GM13976 (cell line): ENCODE results near the gene FTH1.

Experiments used
- DNase-seq: peaks from one replicate; pipeline ENCODE4 v3.0.0; 2012; ENCODE audit warnings: low spot score
- CTCF ChIP-seq: IDR thresholded peaks from 2 replicates; pipeline ENCODE4 v1.5.1; 2012; ENCODE audit warnings: borderline replicate concordance, mild to moderate bottlenecking; ENCODE audit not compliant: insufficient read depth; ENCODE audit errors: extremely low read depth, missing control alignments, control extremely low read depth
- in situ Hi-C: fragments of 300-500 bp; cut with MboI; formaldehyde crosslinking; loops from one replicate; pipeline ENCODE4 v1.12.0; 2022; ENCODE audit warnings: low sequenced_read_pairs, mixed read lengths, inconsistent platforms; ENCODE audit not compliant: unreplicated experiment

The FTH1 gene

GRCh38 chr11:61973476-61974162 is 6.2 kb upstream of the FTH1 start:
- no peak for DNase-seq
- no peak for TF ChIP-seq CTCF
- in situ Hi-C loops = no loop called here

- in situ Hi-C loops = no loop called here
- peak; percentile 54 for DNase-seq
- TF ChIP-seq CTCF = no peak
These were observed 5.4 kb upstream of the FTH1 start for GRCh38 chr11:61972672-61973475.

- no peak for DNase-seq
- in situ Hi-C loops = no loop called here
- TF ChIP-seq CTCF = no peak
These were observed 4.8 kb upstream of the FTH1 start for GRCh38 chr11:61972112-61972671.

GRCh38 chr11:61971248-61972111 is 4.0 kb upstream of the FTH1 start:
- in situ Hi-C loops = no loop called here
- no peak for TF ChIP-seq CTCF
- DNase-seq = peak; percentile 74

- no peak for TF ChIP-seq CTCF
- in situ Hi-C loops = loop anchor here (10.0 kb wide), 1 partner anchor 105 kb away; no protein-coding TSS in a partner anchor
- no peak for DNase-seq
These were observed 2.6 kb upstream of the FTH1 start for GRCh38 chr11:61969838-61970662.
